ENCODE results near the gene PLCG2. TPM values are rescaled to one million over a fixed set of nuclear protein-coding genes. Genes with fewer than 3 reads are reported as not detected.
"Not testable (repeated sequence)": the region's sequence is repeated elsewhere in the genome, so short reads cannot be mapped to it uniquely, and the experiment has no call there.

Gene PLCG2
- polyA plus RNA-seq, 1 donor from 2014 or later: 123 TPM

DNA sequence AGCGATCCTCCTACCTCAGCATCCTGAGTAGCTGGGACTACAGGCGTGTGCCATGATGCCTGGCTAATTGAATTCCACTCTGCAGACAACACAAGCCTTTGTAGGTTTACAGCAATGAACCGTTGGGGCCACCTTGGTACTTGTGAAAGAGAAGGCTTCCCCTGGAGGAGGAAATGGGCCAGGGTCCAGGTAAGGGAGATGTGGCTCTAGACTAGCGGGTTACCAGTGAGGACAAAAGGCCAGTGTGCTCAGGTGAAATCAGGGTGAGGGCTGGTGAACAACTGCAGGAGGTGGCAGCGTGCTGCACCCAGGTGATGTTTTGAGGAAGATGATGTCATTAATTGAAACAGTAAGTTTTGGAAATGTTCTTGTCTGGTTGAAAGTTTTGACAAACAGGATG lies 225.5 kb downstream of the PLCG2 start:
- Mint-ChIP-seq H3K36me3 (peaks cover 12% of the 10 kb centered on the region), H3K4me3 (no peak overlapping the region), H3K4me1 (peaks cover 2 to 5% (median 3%) of the 10 kb centered on the region in 3 donors), H3K27me3 (no peaks in the 10 kb centered on the region), H3K27ac (no peak overlapping the region), H3K9me3 (peaks cover 0 to 14% (median 7%) of the 10 kb centered on the region in 3 donors)

DNA sequence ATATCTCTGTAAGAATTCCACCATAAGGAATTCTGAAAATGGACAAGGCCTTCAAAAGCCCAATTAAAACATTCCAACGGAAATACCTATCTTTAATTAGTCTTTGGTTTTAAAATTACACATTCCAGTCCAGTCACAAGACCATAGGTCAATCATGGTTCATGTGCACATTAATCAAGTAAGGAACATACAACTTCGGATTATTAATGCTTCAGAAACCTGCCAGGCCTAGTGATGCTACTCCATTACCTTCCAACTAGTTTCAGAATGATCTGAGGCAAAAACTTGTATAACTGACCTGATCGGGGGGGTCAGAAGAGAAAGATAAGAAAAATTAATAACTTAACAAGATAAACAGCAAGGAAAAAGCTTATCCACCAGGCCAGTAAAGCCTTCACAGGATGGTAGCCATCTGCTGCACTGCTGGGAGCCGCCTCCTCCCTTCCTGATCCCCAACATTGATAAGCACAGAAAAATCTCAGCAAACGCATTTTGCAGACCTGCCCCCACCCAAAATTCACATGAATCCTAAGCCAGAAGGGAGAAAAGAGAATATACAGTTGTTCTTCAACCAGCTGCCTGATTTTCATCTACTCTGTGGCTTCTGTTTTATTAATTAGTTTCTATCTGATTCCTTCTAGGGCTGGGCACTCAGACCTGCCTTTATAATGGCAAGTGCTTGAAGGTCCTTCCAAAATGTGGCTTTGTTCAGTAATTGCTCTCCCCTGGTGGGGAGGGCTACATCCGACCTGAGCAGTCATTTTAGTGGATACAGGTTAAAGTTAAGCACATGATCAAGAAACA lies 226.1 kb downstream of the PLCG2 start:
- no peaks in the 10 kb centered on the region for H3K27me3 Mint-ChIP-seq
- no peak overlapping the region for H3K4me3 Mint-ChIP-seq
- H3K27ac Mint-ChIP-seq: no peak overlapping the region
- peaks cover 12% of the 10 kb centered on the region for H3K36me3 Mint-ChIP-seq
- H3K4me1 Mint-ChIP-seq: peaks cover 2 to 7% (median 3%) of the 10 kb centered on the region in 3 donors
- peaks cover 0 to 15% (median 7%) of the 10 kb centered on the region in 3 donors for H3K9me3 Mint-ChIP-seq

DNA sequence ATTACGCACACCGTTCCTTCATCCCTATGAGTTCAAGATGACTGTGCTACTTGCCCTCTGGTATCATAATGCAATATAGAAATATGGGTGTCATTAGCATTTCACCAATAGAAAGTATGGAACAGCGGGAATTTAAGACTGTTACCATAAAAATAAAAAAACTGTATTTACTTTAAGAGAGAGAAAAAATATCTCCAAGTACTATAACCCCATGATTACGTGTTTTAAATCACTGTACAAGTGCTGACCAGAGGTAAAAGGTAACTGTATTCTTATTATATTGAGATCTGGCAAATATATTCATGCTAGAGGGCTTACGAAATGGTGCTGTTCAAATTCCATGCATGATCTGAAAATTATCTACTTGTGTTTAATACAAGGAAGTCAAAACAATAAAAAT lies 226.9 kb downstream of the PLCG2 start:
- peaks cover 3 to 11% (median 9%) of the 10 kb centered on the region in 3 donors for H3K4me1 Mint-ChIP-seq
- H3K9me3 Mint-ChIP-seq: peaks cover 0 to 15% (median 7%) of the 10 kb centered on the region in 3 donors
- H3K4me3 Mint-ChIP-seq: peak overlapping the region in 1 of 4 donors; percentile 60
- H3K36me3 Mint-ChIP-seq: peaks cover 12% of the 10 kb centered on the region
- H3K27me3 Mint-ChIP-seq: no peaks in the 10 kb centered on the region
- H3K27ac Mint-ChIP-seq: no peak overlapping the region

GRCh38 chr16:82007189-82007588 lies 228.1 kb downstream of the PLCG2 start:
- Mint-ChIP-seq H3K27ac (no peak overlapping the region), H3K36me3 (peaks cover 15% of the 10 kb centered on the region), H3K9me3 (peaks cover 0 to 15% (median 7%) of the 10 kb centered on the region in 3 donors), H3K27me3 (no peaks in the 10 kb centered on the region), H3K4me3 (no peak overlapping the region), H3K4me1 (peaks cover 3 to 17% (median 15%) of the 10 kb centered on the region in 3 donors)

- Mint-ChIP-seq H3K4me3 (peak overlapping the region in 1 of 4 donors; percentile 49), H3K27me3 (no peaks in the 10 kb centered on the region), H3K4me1 (peaks cover 3 to 17% (median 17%) of the 10 kb centered on the region in 3 donors), H3K9me3 (peaks cover 0 to 18% (median 7%) of the 10 kb centered on the region in 3 donors), H3K27ac (peak overlapping the region in 1 of 3 donors; percentile 57), H3K36me3 (peaks cover 16% of the 10 kb centered on the region)
These were observed 230.0 kb downstream of the PLCG2 start for GRCh38 chr16:82008957-82009592.

GRCh38 chr16:82009789-82010188 lies 230.7 kb downstream of the PLCG2 start:
- H3K27me3 Mint-ChIP-seq, H3K27ac Mint-ChIP-seq: not testable (repeated sequence)
- Mint-ChIP-seq H3K9me3 (peaks cover under 1 to 18% (median 7%) of the 10 kb centered on the region in 3 donors), H3K36me3 (peaks cover 14% of the 10 kb centered on the region), H3K4me1 (peaks cover 3 to 17% (median 15%) of the 10 kb centered on the region in 3 donors), H3K4me3 (peak overlapping the region in 2 of 4 donors; percentile 32 to 77)

DNA sequence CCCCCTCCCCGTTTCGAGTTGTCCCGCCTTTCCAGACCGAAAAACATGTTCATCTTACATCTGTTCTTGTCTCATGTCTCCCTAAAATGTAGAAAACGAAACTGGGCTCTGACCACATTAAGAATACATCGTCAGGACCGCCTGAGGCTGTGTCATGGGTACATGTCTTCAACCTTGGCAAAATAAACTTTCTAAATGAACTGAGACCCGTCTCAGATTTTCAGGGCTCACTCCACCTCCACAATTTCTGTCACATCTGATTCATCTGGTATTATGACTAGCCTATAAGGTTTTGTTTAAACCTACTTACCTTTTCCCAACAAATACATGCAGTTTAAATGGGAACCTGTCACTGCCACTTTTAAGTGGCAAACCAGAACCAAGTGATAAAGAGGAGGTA lies 231.6 kb downstream of the PLCG2 start:
- H3K27ac Mint-ChIP-seq: peak overlapping the region in 1 of 3 donors; percentile 33
- H3K9me3 Mint-ChIP-seq: peaks cover 7 to 18% (median 12%) of the 10 kb centered on the region in 3 donors
- H3K27me3 Mint-ChIP-seq: peaks cover under 1% of the 10 kb centered on the region
- H3K4me3 Mint-ChIP-seq: peak overlapping the region; percentile 77 to 99 (median 89)
- peaks cover 3 to 17% (median 15%) of the 10 kb centered on the region in 3 donors for H3K4me1 Mint-ChIP-seq
- H3K36me3 Mint-ChIP-seq: peaks cover 14% of the 10 kb centered on the region

DNA sequence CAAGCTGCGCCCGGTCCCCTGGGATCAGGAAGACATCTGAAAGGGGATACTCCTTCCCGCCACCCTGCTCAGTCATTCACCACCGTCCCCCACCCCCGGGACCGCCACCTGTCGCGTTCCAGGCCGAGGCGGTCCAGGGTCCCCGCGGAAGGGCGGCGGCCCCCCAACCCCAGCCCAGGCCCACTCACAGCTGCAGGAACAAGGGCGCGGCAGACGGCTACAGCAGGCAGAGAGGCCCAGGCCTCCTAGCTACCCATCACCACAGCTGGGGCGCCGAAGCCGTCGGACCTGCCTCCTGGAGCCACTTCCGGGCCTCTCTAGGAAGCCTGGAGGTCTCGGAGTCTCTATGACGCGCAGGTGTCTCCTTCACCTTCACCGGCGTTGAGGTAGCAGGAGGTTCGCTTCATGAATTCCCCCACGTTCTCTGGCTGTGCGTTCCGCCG lies 232.1 kb downstream of the PLCG2 start, which contains the start of gene SDR42E1:
SDR42E1 (minus strand) TSS at position 272 of the 443 bp plus-strand sequence. CDS start 10,612 bp downstream, outside the sequence.
- H3K27me3 Mint-ChIP-seq: peaks cover 2% of the 10 kb centered on the region
- peak within 1 kb of the TSS; percentile 77 to 99 (median 89) for H3K4me3 Mint-ChIP-seq
- peaks cover 14% of the 10 kb centered on the region for H3K36me3 Mint-ChIP-seq
- H3K9me3 Mint-ChIP-seq: peaks cover 7 to 20% (median 12%) of the 10 kb centered on the region in 3 donors
- H3K4me1 Mint-ChIP-seq: peaks cover 3 to 18% (median 17%) of the 10 kb centered on the region in 3 donors
- peak within 1 kb of the TSS; percentile 4 to 84 (median 33) for H3K27ac Mint-ChIP-seq

Other genes starting within 250 kb of the PLCG2 start
- gene SDR42E1, start 232.2 kb downstream of the PLCG2 start, polyA plus RNA-seq: 2.2 TPM